Astrocyte of the cerebellum (primary cell): Measurements from ENCODE around the gene TAL2.
"Not testable (repeated sequence)": the region's sequence is repeated elsewhere in the genome, so short reads cannot be mapped to it uniquely, and the experiment has no call there.

Source experiments
- DNase-seq: peaks from one replicate; pipeline ENCODE4 v3.0.0-alpha.2; 2011; ENCODE audit warnings: low read depth
- H3K4me3 ChIP-seq: 2 replicates; pipeline ENCODE4 v1.5.1; 2011; ENCODE audit warnings: mild to moderate bottlenecking, low read depth, low read length, moderate library complexity
- in situ Hi-C: cut with HindIII; loops from 2 replicates; pipeline ENCODE4 v1.10.0; 2017; ENCODE audit warnings: low sequenced_read_pairs
- TF ChIP-seq, protein P1 (sequence below): IDR thresholded peaks from 2 replicates; pipeline ENCODE4 v1.5.1; 2012; ENCODE audit warnings: low read length, low read depth, moderate library complexity, mild to moderate bottlenecking; ENCODE audit errors: missing control alignments

The TAL2 gene

DNA sequence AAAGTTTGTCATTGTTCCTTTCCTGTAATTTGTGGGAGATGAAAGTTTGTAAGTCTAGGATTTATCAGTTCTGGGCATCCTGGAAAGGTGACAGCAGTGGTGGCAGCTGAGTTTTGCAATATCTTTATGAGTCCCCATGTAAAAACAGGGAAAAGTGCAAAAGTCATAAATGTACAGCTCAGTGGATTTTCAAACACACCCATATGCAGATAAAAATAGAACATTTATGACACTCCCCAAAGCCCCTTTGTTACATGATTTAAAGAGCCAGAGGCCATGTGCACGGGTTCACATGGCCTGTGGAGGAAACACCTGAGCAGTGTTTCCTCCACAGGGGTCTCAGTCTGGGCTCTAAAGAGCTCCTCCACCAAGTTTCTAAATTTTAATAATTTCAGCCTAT, 38.4 kb downstream of the TAL2 start:
- in situ Hi-C loops, result no loop called here
- DNase-seq, result no peak
- TF ChIP-seq, protein P1, sequence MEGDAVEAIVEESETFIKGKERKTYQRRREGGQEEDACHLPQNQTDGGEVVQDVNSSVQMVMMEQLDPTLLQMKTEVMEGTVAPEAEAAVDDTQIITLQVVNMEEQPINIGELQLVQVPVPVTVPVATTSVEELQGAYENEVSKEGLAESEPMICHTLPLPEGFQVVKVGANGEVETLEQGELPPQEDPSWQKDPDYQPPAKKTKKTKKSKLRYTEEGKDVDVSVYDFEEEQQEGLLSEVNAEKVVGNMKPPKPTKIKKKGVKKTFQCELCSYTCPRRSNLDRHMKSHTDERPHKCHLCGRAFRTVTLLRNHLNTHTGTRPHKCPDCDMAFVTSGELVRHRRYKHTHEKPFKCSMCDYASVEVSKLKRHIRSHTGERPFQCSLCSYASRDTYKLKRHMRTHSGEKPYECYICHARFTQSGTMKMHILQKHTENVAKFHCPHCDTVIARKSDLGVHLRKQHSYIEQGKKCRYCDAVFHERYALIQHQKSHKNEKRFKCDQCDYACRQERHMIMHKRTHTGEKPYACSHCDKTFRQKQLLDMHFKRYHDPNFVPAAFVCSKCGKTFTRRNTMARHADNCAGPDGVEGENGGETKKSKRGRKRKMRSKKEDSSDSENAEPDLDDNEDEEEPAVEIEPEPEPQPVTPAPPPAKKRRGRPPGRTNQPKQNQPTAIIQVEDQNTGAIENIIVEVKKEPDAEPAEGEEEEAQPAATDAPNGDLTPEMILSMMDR, result no peak
- H3K4me3 ChIP-seq, result no peak overlapping the region

DNA sequence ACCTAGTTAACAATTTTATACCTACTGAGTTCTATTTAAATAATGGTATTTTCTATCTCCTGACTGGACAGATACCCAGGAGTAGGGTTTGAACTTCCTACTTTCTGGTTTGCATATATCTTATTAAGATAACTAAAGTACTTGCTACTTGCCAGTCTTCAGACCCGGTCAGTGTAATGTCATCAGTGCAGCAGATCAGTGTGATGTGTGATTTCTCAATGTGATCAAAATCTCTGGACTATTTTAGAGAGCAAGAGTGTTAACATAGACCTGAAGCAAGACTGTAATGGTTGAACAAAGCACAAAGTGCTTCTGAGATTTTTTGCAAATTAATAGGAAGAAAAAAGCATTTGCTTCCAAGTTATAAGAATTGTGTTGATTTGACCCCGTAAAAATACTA, 38.9 kb downstream of the TAL2 start:
- DNase-seq, result no peak
- no peak overlapping the region for H3K4me3 ChIP-seq
- TF ChIP-seq, protein P1, result no peak
- in situ Hi-C loops, result no loop called here

GRCh38 chr9:105702207-105702606, 40.0 kb downstream of the TAL2 start:
- in situ Hi-C loops, result no loop called here
- TF ChIP-seq, protein P1, result no peak
- no peak overlapping the region for H3K4me3 ChIP-seq
- DNase-seq, result no peak

DNA sequence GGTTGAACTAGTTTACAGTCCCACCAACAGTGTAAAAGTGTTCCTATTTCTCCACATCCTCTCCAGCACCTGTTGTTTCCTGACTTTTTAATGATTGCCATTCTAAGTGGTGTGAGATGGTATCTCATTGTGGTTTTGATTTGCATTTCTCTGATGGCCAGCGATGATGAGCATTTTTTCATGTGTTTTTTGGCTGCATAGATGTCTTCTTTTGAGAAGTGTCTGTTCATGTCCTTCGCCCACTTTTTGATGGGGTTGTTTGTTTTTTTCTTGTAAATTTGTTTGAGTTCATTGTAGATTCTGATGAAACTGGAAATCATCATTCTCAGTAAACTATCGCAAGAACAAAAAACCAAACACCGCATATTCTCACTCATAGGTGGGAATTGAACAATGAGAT, 41.4 kb downstream of the TAL2 start:
- in situ Hi-C loops, DNase-seq: not testable (repeated sequence)

GRCh38 chr9:105706156-105706555, 43.9 kb downstream of the TAL2 start:
- TF ChIP-seq, protein P1, result no peak
- in situ Hi-C loops, result no loop called here
- no peak for DNase-seq
- H3K4me3 ChIP-seq, result no peak overlapping the region

More for the DNA sequence above, 41.4 kb downstream of the TAL2 start:
- H3K4me3 ChIP-seq, result not testable (repeated sequence)

DNA sequence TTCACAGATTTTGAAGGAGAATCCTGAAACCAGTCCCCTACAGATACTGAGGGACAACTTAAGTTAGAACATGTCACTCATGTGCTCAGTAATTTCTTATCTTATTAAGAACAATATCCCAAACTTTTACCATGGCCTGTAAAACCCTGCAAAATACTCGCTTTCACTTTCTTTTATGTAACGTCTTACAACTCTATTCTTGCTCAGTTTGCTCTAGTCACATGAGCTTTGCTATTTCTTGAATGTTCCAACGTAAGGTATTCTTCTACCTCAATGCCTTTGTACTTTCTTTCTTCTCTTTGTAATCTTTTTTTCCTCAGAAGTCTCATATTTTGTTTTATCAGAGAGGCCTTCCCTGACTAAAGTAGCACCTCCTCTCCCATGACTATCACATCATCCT, 46.1 kb downstream of the TAL2 start:
- H3K4me3 ChIP-seq, result no peak overlapping the region
- no peak for DNase-seq
- in situ Hi-C loops, result no loop called here
- TF ChIP-seq, protein P1, result no peak

DNA sequence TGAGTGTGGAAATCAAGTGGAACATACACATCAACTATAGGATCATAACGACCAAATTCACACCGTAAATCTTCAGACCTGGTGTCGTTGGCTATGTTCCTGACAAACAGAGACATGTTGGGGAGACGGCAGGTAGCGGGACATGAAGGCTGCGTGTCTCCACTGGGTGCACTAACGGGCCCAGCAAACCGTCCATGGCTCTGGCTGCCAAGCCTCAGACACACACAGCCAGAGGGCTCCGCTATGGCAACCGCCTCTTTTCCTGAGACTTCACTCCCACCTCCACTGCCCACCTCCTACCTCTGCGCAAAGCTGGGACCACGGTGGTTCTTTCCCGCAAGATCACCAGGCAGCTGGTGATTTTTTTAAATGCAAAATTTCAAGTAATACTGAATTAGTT, 48.4 kb downstream of the TAL2 start:
- DNase-seq, result no peak
- in situ Hi-C loops, result no loop called here
- TF ChIP-seq, protein P1, result no peak
- no peak overlapping the region for H3K4me3 ChIP-seq
